GM12878 (cell line): ENCODE results near the gene VKORC1. TPM values are rescaled to one million over a fixed set of nuclear protein-coding genes. Genes with fewer than 3 reads are reported as not detected.

Source experiments
- ATAC-seq: fragments of 200-7000 bp; cut with Tn5 transposase; 3 replicates; pipeline ENCODE4 v1.9.1; 2020; ENCODE audit warnings: mild to moderate bottlenecking, moderate library complexity
- BruUV-seq: library from RNA; stranded (reverse); fragments of 400-500 nt; replicated peaks from 2 replicates; lab custom pipeline; 2021; lab: Mats Ljungman, UMichigan
- CTCF ChIA-PET: fragments of 300-600 bp; sonication (Branson Sonifier 250); formaldehyde crosslinking; extraction: SDS; loops from one replicate; lab custom pipeline; 2021; ENCODE audit warnings: inconsistent platforms; lab: Yijun Ruan, JAX
- POLR2A ChIA-PET: fragments of 350-600 bp; formaldehyde crosslinking; extraction: SDS; loops from one replicate; lab custom pipeline; 2021; ENCODE audit warnings: inconsistent platforms; lab: Charles Lee
- RAD21 ChIA-PET: fragments of 300-600 bp; sonication (Branson Sonifier 250); formaldehyde crosslinking; loops from one replicate; lab custom pipeline; 2023; ENCODE audit warnings: antibody characterized with exemption; ENCODE audit not compliant: unreplicated experiment; lab: Charles Lee
- SMC1A ChIA-PET: fragments of 300-600 bp; sonication (Branson Sonifier 250); formaldehyde crosslinking; loops from one replicate; lab custom pipeline; 2023; ENCODE audit not compliant: unreplicated experiment, uncharacterized antibody; lab: Charles Lee
- DNase-seq: peaks from one replicate; pipeline ENCODE4 v3.0.0-alpha.2; 2011; ENCODE audit warnings: low read depth, low spot score
- FAIRE-seq: peaks from 3 replicates; lab custom pipeline; 2011; peaks lifted over from hg19 to GRCh38; lab: Jason Lieb, UNC
- H2AFZ ChIP-seq: 2 replicates; pipeline ENCODE4 v1.6.0; 2011; ENCODE audit warnings: low read depth, low read length, control low read depth; ENCODE audit not compliant: control insufficient read depth
- H3K27ac ChIP-seq: 2 replicates; pipeline ENCODE4 v1.5.1; 2011; ENCODE audit warnings: control low read depth; ENCODE audit not compliant: control insufficient read depth, insufficient read depth
- H3K27me3 ChIP-seq, 2 experiments: replicated peaks in 1 of 2; 2 replicates each; pipeline versions ENCODE4 v1.6.0 to v1.6.1; 2011; ENCODE audit warnings: low read length in 1 of 2; ENCODE audit not compliant: control insufficient read depth in 2 of 2, insufficient read depth in 2 of 2
- H3K36me3 ChIP-seq, 2 experiments: 2 replicates each; pipeline ENCODE4 v1.5.1; 2011; ENCODE audit warnings: low read length in 1 of 2; ENCODE audit not compliant: control insufficient read depth in 2 of 2, insufficient read depth in 2 of 2
- H3K4me1 ChIP-seq: 2 replicates; pipeline ENCODE4 v1.6.1; 2011; ENCODE audit warnings: mild to moderate bottlenecking, low read length, moderate library complexity, mixed read lengths; ENCODE audit not compliant: control insufficient read depth, insufficient read depth
- H3K4me2 ChIP-seq: 2 replicates; pipeline ENCODE4 v1.6.0; 2011; ENCODE audit warnings: control low read depth; ENCODE audit not compliant: control insufficient read depth, insufficient read depth
- H3K4me3 ChIP-seq: fragments of 200-600 bp; sonication (generic); 2 replicates; pipeline ENCODE4 v1.5.1; 2016
- H3K79me2 ChIP-seq: 2 replicates; pipeline ENCODE4 v1.6.0; 2011; ENCODE audit warnings: low read length; ENCODE audit not compliant: control insufficient read depth, insufficient read depth
- H3K9ac ChIP-seq: 2 replicates; pipeline ENCODE4 v1.8.0; 2011; ENCODE audit warnings: low read length, control low read depth, mixed read lengths; ENCODE audit not compliant: control insufficient read depth, insufficient read depth
- H3K9me3 ChIP-seq: replicated peaks from 3 replicates; pipeline ENCODE4 v1.5.1; 2011; ENCODE audit warnings: mild to moderate bottlenecking, low read length; ENCODE audit not compliant: control insufficient read depth, insufficient read depth
- H4K20me1 ChIP-seq: 2 replicates; pipeline ENCODE4 v1.6.0; 2011; ENCODE audit not compliant: control insufficient read depth, insufficient read depth
- ATF7 ChIP-seq: fragments of 450-650 bp; IDR thresholded peaks from 2 replicates; pipeline ENCODE4 v1.6.1; 2016; ENCODE audit warnings: low read depth, mild to moderate bottlenecking
- CHD2 ChIP-seq: IDR thresholded peaks from 2 replicates; pipeline ENCODE4 v1.6.1; 2011; ENCODE audit warnings: low read depth, low read length, improper control_type of control experiment, borderline replicate concordance
- EGR1 ChIP-seq, 2 experiments: IDR thresholded peaks; 1 replicate in 1 of 2; 2 replicates in 1 of 2; pipeline ENCODE4 v1.6.1; 2011 to 2012; ENCODE audit warnings: low read depth in 2 of 2, low read length in 2 of 2, borderline replicate concordance in 1 of 2, mild to moderate bottlenecking in 1 of 2, moderate library complexity in 1 of 2
- HCFC1 ChIP-seq: fragments of 150-350 bp; IDR thresholded peaks from 2 replicates; pipeline ENCODE4 v1.6.1; 2014; ENCODE audit warnings: low read length
- HDAC2 ChIP-seq: fragments of 200-600 bp; sonication (generic); IDR thresholded peaks from 2 replicates; pipeline ENCODE4 v1.6.1; 2017
- HSF1 ChIP-seq: fragments of 150-350 bp; IDR thresholded peaks from 2 replicates; pipeline ENCODE4 v1.6.1; 2014; ENCODE audit warnings: mild to moderate bottlenecking, low read depth, low read length
- MTA2 ChIP-seq: fragments of 450-650 bp; IDR thresholded peaks from 2 replicates; pipeline ENCODE4 v1.6.1; 2016; ENCODE audit warnings: low read depth, mild to moderate bottlenecking, moderate library complexity
- MTA3 ChIP-seq: IDR thresholded peaks from 2 replicates; pipeline ENCODE4 v1.6.1; 2012; ENCODE audit warnings: low read length, inconsistent platforms, borderline replicate concordance
- NBN ChIP-seq: fragments of 450-650 bp; IDR thresholded peaks from 2 replicates; pipeline ENCODE4 v1.6.1; 2016
- POLR2AphosphoS2 ChIP-seq: IDR thresholded peaks from 2 replicates; pipeline ENCODE4 v1.6.1; 2011; ENCODE audit warnings: low read depth, mild to moderate bottlenecking, low read length, improper control_type of control experiment, moderate library complexity
- RAD21 ChIP-seq: IDR thresholded peaks from 2 replicates; pipeline ENCODE4 v1.6.1; 2011; ENCODE audit warnings: mild to moderate bottlenecking, low read depth, low read length, moderate library complexity; ENCODE audit not compliant: insufficient read depth
- YBX1 ChIP-seq: fragments of 450-650 bp; IDR thresholded peaks from 2 replicates; pipeline ENCODE4 v1.6.1; 2016; ENCODE audit warnings: antibody characterized with exemption
- WGBS: methylation state at CpG from one replicate; pipeline ENCODE4 v1.1.6; 2016; ENCODE audit warnings: low lambda C conversion rate; ENCODE audit not compliant: insufficient replicate concordance, insufficient coverage; ENCODE audit errors: missing lambda C conversion rate; 5-methylcytosine and 5-hydroxymethylcytosine counted together
- in situ Hi-C: fragments of 300-500 bp; cut with MboI; formaldehyde crosslinking; loops from 9 replicates; pipeline ENCODE4 v1.14.3; 2018; ENCODE audit warnings: mixed read lengths
- intact Hi-C: fragments of 100-400 bp; cut with micrococcal nuclease; formaldehyde crosslinking; loops from one replicate; pipeline ENCODE4 v1.14.2; 2022; ENCODE audit not compliant: unreplicated experiment
- polyA plus RNA-seq, 11 experiments: library from polyadenylated mRNA; depleted of rRNA in 4 of 11; unstranded in 6 of 11; stranded (reverse) in 5 of 11; fragments of >200 nt; fragmentation: Nextera tagmentation in 4 of 11; fragmentation: Illumina TruSeq in 1 of 11; extraction: Ambion mirVana in 4 of 11; extraction: Trizol in 1 of 11; gene quantifications; 1 replicate in 1 of 11; 2 replicates in 10 of 11; pipeline versions ENCODE4 v1.2.1 to v1.2.3, GENCODE V29; 2011 to 2016; ENCODE audit warnings: inconsistent platforms in 2 of 11, missing spikeins in 2 of 11, low read depth in 1 of 11
- total RNA-seq, 4 experiments: library from RNA; depleted of rRNA in 3 of 4; stranded (reverse); fragments of >200 nt in 3 of 4; fragmentation: Illumina TruSeq in 1 of 4; extraction: Trizol in 1 of 4; gene quantifications; 2 replicates each; pipeline versions ENCODE4 v1.2.1 to v1.2.3, GENCODE V29; 2013 to 2021

The VKORC1 gene
- total and polyA plus RNA-seq, 10 of the 15 experiments (the other 5 are each of a cell fraction or from before 2014, with no cell fraction given), result 19.8 to 140 (median 57.7) TPM

DNA sequence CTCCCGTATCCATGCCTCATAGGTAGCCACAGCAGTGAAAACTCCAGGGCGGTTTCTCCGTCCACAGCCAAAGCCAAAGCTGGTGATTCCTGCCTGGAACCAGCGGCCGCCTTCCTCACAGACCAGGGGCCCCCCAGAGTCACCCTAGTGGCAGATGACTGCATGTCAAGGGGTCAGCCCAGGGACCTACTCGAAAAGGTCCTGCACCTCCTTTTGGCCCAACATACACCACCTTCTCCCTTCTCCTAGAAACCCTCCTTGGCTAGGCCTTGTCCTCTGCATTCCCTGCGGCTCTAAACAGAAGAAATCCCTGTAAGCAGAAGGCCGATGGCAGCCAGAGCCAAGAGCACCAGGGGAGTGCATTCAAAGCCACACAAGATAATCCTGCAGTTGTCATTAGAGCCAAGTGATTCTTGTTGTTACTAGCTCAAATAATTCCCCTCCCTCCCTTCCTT is 49.1 kb upstream of the VKORC1 start:
- no peak overlapping the region for H3K4me3 ChIP-seq
- in situ Hi-C loops, result loop anchor here (10.0 kb wide), 1 partner anchor 731 kb away; the partner anchor contains the start of gene ZNF267
- H3K79me2 ChIP-seq, result no peaks in the 10 kb centered on the region
- no peak overlapping the region for H2AFZ ChIP-seq
- TF ChIP-seq HCFC1, result no peak
- TF ChIP-seq EGR1 (IDR thresholded peaks at IDR 0.05; ENCODE audit: borderline replicate concordance in 1 of 2, low read depth in 2 of 2, low read length in 2 of 2), result no peak
- no peak for TF ChIP-seq HDAC2
- TF ChIP-seq YBX1, result no peak
- no peak for TF ChIP-seq RAD21
- TF ChIP-seq HSF1, result no peak
- no peak for TF ChIP-seq CHD2
- no peak for TF ChIP-seq POLR2AphosphoS2
- TF ChIP-seq ATF7, result no peak
- TF ChIP-seq MTA3, result no peak
- TF ChIP-seq MTA2, result no peak
- no peak for TF ChIP-seq NBN
- TF ChIP-seq, all 136 proteins: peak for 0
- Histone ChIP-seq H3K27me3 (no peaks in the 10 kb centered on the region), H3K27ac (no peak overlapping the region), H3K9me3 (no peaks in the 10 kb centered on the region), H3K36me3 (no peaks in the 10 kb centered on the region), H3K4me1 (peaks cover 9% of the 10 kb centered on the region), H3K4me2 (no peak overlapping the region), H4K20me1 (peaks cover 3% of the 10 kb centered on the region; the same call in 1 of the 2 replicates), H3K9ac (no peak overlapping the region)
- ATAC-seq (no peak), DNase-seq (no peak), FAIRE-seq (no peak)
- ChIA-PET SMC1A (interaction anchor here (0.7 to 2.0 kb wide), 5 partner anchors 14 to 301 kb away, joined by 3 to 7 read pairs (median 3); no protein-coding TSS in a partner anchor), CTCF (interaction anchor here (0.7 to 3.1 kb wide), 8 partner anchors 10 to 190 kb away, joined by 3 to 23 read pairs (median 11); partner anchors contain the start of gene KAT8), RAD21 (interaction anchor here (0.6 to 3.3 kb wide), 3 partner anchors 24 to 300 kb away, joined by 3 to 48 read pairs (median 3); partner anchors contain the start of gene KAT8), POLR2A (interaction anchor here (1.5 kb wide), 1 partner anchor 24 kb away, joined by 3 read pairs; no protein-coding TSS in a partner anchor)
- WGBS, result 89% methylated on average over 8 of the region's 8 CpGs
- BruUV-seq, result no TSS peak
- intact Hi-C loops, result loop anchor here (2.0 to 5.0 kb wide), 4 partner anchors 36 to 191 kb away; partner anchors contain the start of genes BCKDK, ZNF646 and ZNF668
